Uterus (tissue), 2 donors: Measurements from ENCODE around the gene ARHGEF6.

Experiments used
- POLR2A ChIP-seq, 2 donors: fragments of 450-650 bp; IDR thresholded peaks; one replicate each; pipeline ENCODE4 v1.6.1; 2016; ENCODE audit warnings: antibody characterized with exemption in 2 of 2, mild to moderate bottlenecking in 1 of 2, moderate library complexity in 1 of 2
- TF ChIP-seq, protein P1 (sequence below), 4 experiments: fragments of 200-600 bp in 2 of 4; fragments of 450-650 bp in 2 of 4; sonication (generic) in 2 of 4; IDR thresholded peaks; one replicate each; pipeline ENCODE4 v1.5.1; 2016 to 2019; ENCODE audit warnings: antibody characterized with exemption in 4 of 4, mild to moderate bottlenecking in 2 of 4, moderate library complexity in 1 of 4

DNA sequence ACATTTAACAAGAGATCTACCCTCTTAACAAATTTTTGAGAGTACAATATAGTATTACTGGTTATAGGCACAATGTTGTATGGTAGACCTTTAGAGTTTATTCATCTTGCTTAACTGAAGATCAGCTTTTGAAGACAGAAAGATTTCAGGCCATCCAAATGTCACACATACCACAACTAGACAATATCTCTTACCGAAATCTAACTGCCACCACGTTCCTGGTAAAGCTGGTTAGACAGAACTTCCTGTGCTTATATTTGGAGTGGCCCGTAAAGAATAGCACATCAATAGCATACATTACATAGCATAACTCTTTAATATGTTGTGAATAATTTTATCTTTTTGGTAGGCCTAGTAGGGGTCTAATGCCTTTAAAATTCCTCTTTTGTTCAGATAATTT is 29.8 kb upstream of the ARHGEF6 start:
- TF ChIP-seq POLR2A (IDR thresholded peaks at IDR 0.05) = no peak
- TF ChIP-seq, protein P1, sequence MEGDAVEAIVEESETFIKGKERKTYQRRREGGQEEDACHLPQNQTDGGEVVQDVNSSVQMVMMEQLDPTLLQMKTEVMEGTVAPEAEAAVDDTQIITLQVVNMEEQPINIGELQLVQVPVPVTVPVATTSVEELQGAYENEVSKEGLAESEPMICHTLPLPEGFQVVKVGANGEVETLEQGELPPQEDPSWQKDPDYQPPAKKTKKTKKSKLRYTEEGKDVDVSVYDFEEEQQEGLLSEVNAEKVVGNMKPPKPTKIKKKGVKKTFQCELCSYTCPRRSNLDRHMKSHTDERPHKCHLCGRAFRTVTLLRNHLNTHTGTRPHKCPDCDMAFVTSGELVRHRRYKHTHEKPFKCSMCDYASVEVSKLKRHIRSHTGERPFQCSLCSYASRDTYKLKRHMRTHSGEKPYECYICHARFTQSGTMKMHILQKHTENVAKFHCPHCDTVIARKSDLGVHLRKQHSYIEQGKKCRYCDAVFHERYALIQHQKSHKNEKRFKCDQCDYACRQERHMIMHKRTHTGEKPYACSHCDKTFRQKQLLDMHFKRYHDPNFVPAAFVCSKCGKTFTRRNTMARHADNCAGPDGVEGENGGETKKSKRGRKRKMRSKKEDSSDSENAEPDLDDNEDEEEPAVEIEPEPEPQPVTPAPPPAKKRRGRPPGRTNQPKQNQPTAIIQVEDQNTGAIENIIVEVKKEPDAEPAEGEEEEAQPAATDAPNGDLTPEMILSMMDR (IDR thresholded peaks at IDR 0.05) = no peak
